CD4-positive, alpha-beta T cell treated with Interleukin-17A for 4 hours (primary cell): ENCODE data around the gene HCFC1.

Experiments
- DNase-seq: peaks from one replicate; pipeline ENCODE4 v3.0.0-alpha.2; 2020; ENCODE audit warnings: mixed read lengths

HCFC1 gene

GRCh38 chrX:153900831-153901752 is 70.5 kb downstream of the HCFC1 start:
- DNase-seq: peak; percentile 70

- no peak for DNase-seq
These were observed 73.7 kb downstream of the HCFC1 start for GRCh38 chrX:153897899-153898298.
